ENCODE results near the gene SARDH. TPM values are rescaled to one million over a fixed set of nuclear protein-coding genes. Genes with fewer than 3 reads are reported as not detected.
A peak's percentile ranks its signal among the peaks of the same experiment; 100 is the strongest.

SARDH gene
- total RNA-seq, 1 experiment from 2014 or later, result 5.3 TPM

GRCh38 chr9:133714606-133715294 lies 23.4 kb downstream of the SARDH start:
- no peak overlapping the region for H3K27ac ChIP-seq (ENCODE audit: insufficient read length, low read depth, low read length)
- H3K4me3 Mint-ChIP-seq, result no peak overlapping the region

More at GRCh38 chr9:133714606-133715294, 23.4 kb downstream of the SARDH start:
- Mint-ChIP-seq H3K36me3 (ENCODE audit: insufficient read depth in 1 of 3, low read depth in 3 of 3) (no peaks in the 10 kb centered on the region), H3K4me1 (peaks cover 12 to 22% of the 10 kb centered on the region in 2 experiments), H3K27me3 (ENCODE audit: low read depth) (no peaks in the 10 kb centered on the region; the same call in 1 of the 2 replicates), H3K27ac (peak overlapping the region in 2 of 3 experiments; percentile 61 to 89; a peak in 3 of 7 replicates), H3K9me3 (no peaks in the 10 kb centered on the region)
- no peak overlapping the region for H3K4ac ChIP-seq (ENCODE audit: low read depth, low read length)
- H2AK5ac ChIP-seq (ENCODE audit: insufficient read length, low read length), result no peak overlapping the region
- H3K14ac ChIP-seq (ENCODE audit: insufficient read depth, low read length), result no peak overlapping the region; the same call in 1 of the 2 replicates
- no peak overlapping the region for H4K5ac ChIP-seq (ENCODE audit: insufficient read length, low read depth, low read length)
- H3K9me3 ChIP-seq (ENCODE audit: control insufficient read depth, low read depth, low read length), result no peaks in the 10 kb centered on the region
- no CpG with 5 or more reads among the region's 15 CpGs for WGBS (ENCODE audit: extremely low coverage, insufficient read length, low lambda C conversion rate)
- no peak overlapping the region for H2AFZ ChIP-seq (ENCODE audit: low read length)
- no peak overlapping the region for H3K18ac ChIP-seq (ENCODE audit: insufficient read length, low read depth, low read length)
- H3T11ph ChIP-seq (ENCODE audit: low read length), result no peak overlapping the region
- H4K91ac ChIP-seq (ENCODE audit: insufficient read length, low read depth, low read length), result no peak overlapping the region
- no peak for TF ChIP-seq CTCF (conservative IDR thresholded peaks at IDR 0.05)
- DNase-seq, result peak; percentile 34
- no peaks in the 10 kb centered on the region for H3K4me1 ChIP-seq (ENCODE audit: insufficient read depth, low read length)
- H4K8ac ChIP-seq (replicated peaks; ENCODE audit: insufficient read length, low read depth, low read length), result no peak overlapping the region
- no peak overlapping the region for H3K9ac ChIP-seq (ENCODE audit: extremely low read depth, insufficient read length, low read length)
- H3K56ac ChIP-seq (ENCODE audit: insufficient read length, low read depth, low read length), result no peak overlapping the region
- no peak overlapping the region for H2BK5ac ChIP-seq (ENCODE audit: insufficient read length, low read length)
- no peaks in the 10 kb centered on the region for H3K79me2 ChIP-seq (ENCODE audit: insufficient read depth, low read length)
- H2BK120ac ChIP-seq (ENCODE audit: low read depth, low read length, poor library complexity, severe bottlenecking), result no peak overlapping the region
- no peak overlapping the region for H3K4me2 ChIP-seq (ENCODE audit: insufficient read depth, insufficient read length, low read length)
- H3K23me2 ChIP-seq (ENCODE audit: insufficient read length, low read depth, low read length, poor library complexity, severe bottlenecking), result peaks cover 2% of the 10 kb centered on the region
- no peak overlapping the region for H3K23ac ChIP-seq (ENCODE audit: insufficient read length, low read depth, low read length)
- H4K20me1 ChIP-seq (ENCODE audit: control insufficient read depth, insufficient read depth, insufficient read length), result no peaks in the 10 kb centered on the region
- H2BK15ac ChIP-seq (ENCODE audit: low read depth, low read length), result no peak overlapping the region
- no peaks in the 10 kb centered on the region for H3K79me1 ChIP-seq (ENCODE audit: insufficient read depth, low read depth, low read length, poor library complexity, severe bottlenecking)
- no peak overlapping the region for H2BK20ac ChIP-seq (ENCODE audit: low read depth, low read length, poor library complexity, severe bottlenecking)
- no peaks in the 10 kb centered on the region for H3K27me3 ChIP-seq (ENCODE audit: insufficient read depth, low read length)
- H2BK12ac ChIP-seq (ENCODE audit: insufficient read length, low read depth, low read length), result no peak overlapping the region

All from H9 (cell line).